Activated CD4-positive, alpha-beta memory T cell treated with anti-CD3 and anti-CD28 coated beads for 36 hours (primary cell): ENCODE data around the gene MCL1. TPM values are rescaled to one million over a fixed set of nuclear protein-coding genes. Genes with fewer than 3 reads are reported as not detected.
"Not testable (repeated sequence)": the region's sequence is repeated elsewhere in the genome, so short reads cannot be mapped to it uniquely, and the experiment has no call there.

Source experiments
- CTCF ChIA-PET: fragments of 350-600 bp; sonication (Branson Sonifier 250); formaldehyde crosslinking; loops from one replicate; lab custom pipeline; 2021; ENCODE audit warnings: antibody characterized with exemption, inconsistent platforms; lab: Charles Lee
- POLR2A ChIA-PET: fragments of 350-600 bp; sonication (Branson Sonifier 250); formaldehyde crosslinking; loops from one replicate; lab custom pipeline; 2021; ENCODE audit warnings: antibody characterized with exemption; lab: Charles Lee
- DNase-seq: peaks from one replicate; pipeline ENCODE4 v3.0.0-alpha.2; 2020
- H3K27ac Mint-ChIP-seq: one replicate; pipeline ENCODE4 v1.8.0; 2021; ENCODE audit warnings: mixed read lengths
- H3K27me3 Mint-ChIP-seq: one replicate; pipeline ENCODE4 v1.8.0; 2021; ENCODE audit warnings: mixed read lengths
- H3K36me3 Mint-ChIP-seq: one replicate; pipeline ENCODE4 v1.8.0; 2021; ENCODE audit warnings: mixed read lengths
- H3K4me1 Mint-ChIP-seq: one replicate; pipeline ENCODE4 v1.8.0; 2021; ENCODE audit warnings: low read depth, mixed read lengths
- H3K4me3 Mint-ChIP-seq: one replicate; pipeline ENCODE4 v1.8.0; 2021; ENCODE audit warnings: mild to moderate bottlenecking, mixed read lengths
- H3K9me3 Mint-ChIP-seq: one replicate; pipeline ENCODE4 v1.8.0; 2021; ENCODE audit warnings: mixed read lengths
- intact Hi-C: fragments of 100-400 bp; cut with micrococcal nuclease; formaldehyde crosslinking; loops from one replicate; pipeline ENCODE4 v1.15.1; 2023
- total RNA-seq, 2 experiments: library from RNA; stranded (reverse); gene quantifications; one replicate each; pipeline ENCODE4 v1.2.3, GENCODE V29; 2021

Gene MCL1
- total RNA-seq = 100 to 1,000 TPM; 280 to 288 TPM

DNA sequence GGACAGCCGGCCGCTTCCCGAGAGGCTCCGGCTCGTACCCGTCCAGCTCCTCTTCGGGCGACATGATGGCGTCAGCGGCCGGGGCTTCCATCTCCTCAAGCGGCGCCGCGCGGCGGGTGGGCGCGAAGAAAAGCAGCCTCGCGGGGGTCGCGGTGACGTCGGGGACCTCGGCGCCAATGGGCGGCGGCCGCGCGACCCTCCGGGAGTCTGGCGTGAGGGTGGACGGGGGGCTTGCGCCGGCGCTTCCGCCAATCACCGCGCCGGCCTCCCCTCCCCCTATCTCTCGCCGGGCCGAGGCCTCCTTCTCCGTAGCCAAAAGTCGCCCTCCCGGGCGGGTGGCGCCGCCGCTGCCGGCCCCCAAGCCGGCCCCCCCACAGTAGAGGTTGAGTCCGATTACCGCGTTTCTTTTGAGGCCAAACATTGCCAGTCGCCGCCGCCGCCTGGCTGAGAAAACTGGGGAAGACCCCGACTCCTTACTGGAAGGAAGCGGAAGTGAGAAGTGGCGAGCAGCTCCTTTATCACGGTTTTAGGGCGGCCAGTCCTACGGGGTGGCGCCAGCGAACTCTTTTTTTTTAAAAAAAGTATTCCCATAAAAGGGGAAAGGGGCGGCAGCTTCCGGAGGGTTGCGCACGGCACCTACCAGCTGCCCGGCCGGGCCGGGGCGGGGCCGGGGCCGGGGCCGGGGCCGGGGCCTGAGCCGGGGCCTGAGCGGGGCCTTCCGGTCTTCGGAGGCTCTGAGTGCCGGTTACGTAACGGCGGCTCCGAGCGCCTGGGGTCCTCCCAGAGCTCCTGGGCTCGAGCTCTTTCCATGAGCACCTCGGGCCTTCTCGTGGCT is at the start of gene MCL1:
TSS of gene MCL1 (minus strand) at position 501 of the 835 bp plus-strand sequence. CDS start at position 421, 80 bp downstream.
- Mint-ChIP-seq H3K4me3 (peak within 1 kb of the TSS; percentile 93), H3K4me1 (peaks cover 27% of the 10 kb centered on the region), H3K27me3 (peaks cover 2% of the 10 kb centered on the region), H3K9me3 (no peaks in the 10 kb centered on the region), H3K27ac (peak within 1 kb of the TSS; percentile 98), H3K36me3 (peaks cover 50% of the 10 kb centered on the region)
- ChIA-PET CTCF (interaction anchor here (0.7 to 15.1 kb wide), 11 partner anchors 16 to 416 kb away, joined by 3 to 276 read pairs (median 4); partner anchors contain the start of genes ENSA and GOLPH3L), POLR2A (interaction anchor here (0.6 to 12.6 kb wide), 18 partner anchors 10 to 492 kb away, joined by 3 to 527 read pairs (median 4); partner anchors contain the start of genes APH1A, ENSA and GOLPH3L)
- intact Hi-C loops = loop anchor here (1.0 kb wide), 2 partner anchors 12 to 50 kb away; partner anchors contain the start of gene ENSA
- peak; percentile 95 for DNase-seq

DNA sequence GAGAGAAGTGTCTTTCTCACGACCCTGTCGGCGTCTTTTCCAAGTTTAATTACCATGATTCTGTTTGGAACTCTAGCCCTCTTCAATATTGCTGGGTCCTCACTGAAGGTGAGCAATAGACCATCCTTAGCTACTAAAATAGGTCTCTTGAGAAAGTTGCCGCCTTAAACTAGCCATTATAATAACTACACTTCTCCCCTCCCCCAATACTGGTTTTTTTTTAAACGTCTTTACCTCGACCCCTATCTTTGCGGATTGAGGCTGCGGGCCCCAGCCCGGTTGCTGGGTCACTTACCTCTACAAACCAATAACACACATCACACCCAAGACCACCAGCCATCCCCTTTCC is 49.3 kb upstream of the MCL1 start:
- no peak for DNase-seq
- CTCF ChIA-PET = interaction anchor here (0.6 to 12.1 kb wide), 8 partner anchors 15 to 349 kb away, joined by 3 to 243 read pairs (median 4); partner anchors contain the start of gene MCL1
- H3K4me1 Mint-ChIP-seq = peaks cover 47% of the 10 kb centered on the region
- no peak overlapping the region for H3K4me3 Mint-ChIP-seq
- no peaks in the 10 kb centered on the region for H3K9me3 Mint-ChIP-seq
- no peak overlapping the region for H3K27ac Mint-ChIP-seq
- POLR2A ChIA-PET = interaction anchor here (0.6 to 7.8 kb wide), 14 partner anchors 9 to 265 kb away, joined by 3 to 85 read pairs (median 6); partner anchors contain the start of genes ADAMTSL4, CTSS and MCL1
- peaks cover 32% of the 10 kb centered on the region for H3K36me3 Mint-ChIP-seq
- no peaks in the 10 kb centered on the region for H3K27me3 Mint-ChIP-seq
- intact Hi-C loops = loop anchor here (1.0 to 5.0 kb wide), 9 partner anchors 17 to 379 kb away; partner anchors contain the start of genes CTSS, GOLPH3L, MCL1 and MINDY1

DNA sequence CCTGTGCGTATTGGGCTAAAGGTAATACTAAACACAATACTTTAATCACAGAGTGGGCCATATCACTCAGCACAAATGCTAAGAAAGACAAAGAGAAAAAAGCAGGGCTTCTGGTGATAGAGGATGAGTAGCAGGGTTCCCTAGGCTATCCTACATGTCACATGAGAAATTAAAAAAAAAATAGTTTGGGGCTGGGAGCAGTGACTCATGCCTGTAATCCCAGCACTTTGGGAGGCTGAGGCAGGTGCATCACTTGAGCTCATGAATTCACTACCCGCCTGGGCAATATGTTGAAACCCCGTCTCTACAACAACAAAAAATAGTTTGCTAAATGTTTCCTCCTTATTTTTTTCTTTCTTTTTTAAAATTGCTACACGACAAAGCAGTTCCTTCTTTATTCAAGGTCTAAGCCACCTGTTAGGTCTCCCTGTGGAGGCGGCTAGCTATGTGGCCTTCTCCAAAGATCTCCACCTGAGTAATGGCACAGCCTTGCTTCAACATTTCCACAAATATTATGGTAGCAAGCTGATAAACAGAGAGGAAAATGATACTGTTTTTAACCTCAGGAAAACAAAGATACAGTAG is 48.5 kb upstream of the MCL1 start:
- no peaks in the 10 kb centered on the region for H3K27me3 Mint-ChIP-seq
- H3K27ac Mint-ChIP-seq = peak overlapping the region; percentile 61
- H3K36me3 Mint-ChIP-seq = peaks cover 39% of the 10 kb centered on the region
- CTCF ChIA-PET = interaction anchor here (0.6 to 12.1 kb wide), 6 partner anchors 48 to 368 kb away, joined by 3 to 243 read pairs (median 4); partner anchors contain the start of gene MCL1
- POLR2A ChIA-PET = interaction anchor here (0.6 to 7.8 kb wide), 9 partner anchors 8 to 264 kb away, joined by 3 to 85 read pairs (median 8); partner anchors contain the start of genes ADAMTSL4, MCL1 and RPRD2
- no peaks in the 10 kb centered on the region for H3K9me3 Mint-ChIP-seq
- peaks cover 55% of the 10 kb centered on the region for H3K4me1 Mint-ChIP-seq
- no peak for DNase-seq
- intact Hi-C loops = loop anchor here (2.0 to 5.0 kb wide), 5 partner anchors 65 to 379 kb away; partner anchors contain the start of genes CTSS, GOLPH3L, MINDY1 and PRUNE1
- no peak overlapping the region for H3K4me3 Mint-ChIP-seq

DNA sequence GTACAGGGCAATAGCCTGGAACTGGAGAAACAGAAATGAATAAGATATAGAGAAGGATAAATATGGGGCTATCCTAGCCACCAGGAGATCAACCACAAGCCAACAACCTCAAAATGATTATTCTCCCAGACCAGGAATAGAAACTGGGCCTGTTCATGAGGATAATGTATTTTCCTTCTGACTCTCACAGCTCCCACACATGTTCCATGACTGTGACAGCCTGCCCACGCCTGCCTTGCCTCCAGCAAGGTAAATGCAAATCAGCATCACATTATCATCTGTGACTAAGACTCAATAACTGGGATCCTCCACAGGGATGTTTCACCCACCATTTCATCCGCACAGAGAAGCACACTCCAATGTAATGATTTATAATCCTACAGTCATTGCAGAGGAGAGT is 46.7 kb upstream of the MCL1 start:
- H3K27me3 Mint-ChIP-seq = no peaks in the 10 kb centered on the region

DNA sequence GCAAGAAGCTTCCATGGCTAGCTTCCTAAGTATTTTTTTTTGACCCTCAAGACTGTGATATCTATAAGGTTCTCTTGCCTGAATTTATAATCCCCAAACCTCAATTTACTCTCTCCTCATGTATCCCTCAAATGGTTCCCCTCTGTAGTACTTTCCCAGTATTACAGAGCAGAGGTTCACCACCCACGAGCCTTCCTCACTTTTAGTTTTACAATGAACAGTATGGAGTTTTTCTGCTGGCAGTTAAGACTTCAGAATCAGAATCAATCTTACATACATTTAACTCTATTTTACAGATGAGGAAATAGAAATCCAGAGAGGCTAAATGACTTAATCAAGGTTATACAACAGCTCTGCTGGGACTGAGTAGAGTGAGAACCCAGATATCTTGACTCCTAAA is 45.1 kb upstream of the MCL1 start:
- ChIA-PET CTCF (interaction anchor here (0.7 to 12.1 kb wide), 3 partner anchors 45 to 234 kb away, joined by 3 to 243 read pairs (median 5); partner anchors contain the start of gene MCL1), POLR2A (interaction anchor here (1.1 to 7.8 kb wide), 3 partner anchors 46 to 62 kb away, joined by 4 to 85 read pairs (median 43); partner anchors contain the start of gene MCL1)
- H3K4me3 Mint-ChIP-seq, intact Hi-C loops, DNase-seq, H3K9me3 Mint-ChIP-seq, H3K27me3 Mint-ChIP-seq: not testable (repeated sequence)
- peaks cover 64% of the 10 kb centered on the region for H3K36me3 Mint-ChIP-seq
- peaks cover 81% of the 10 kb centered on the region for H3K4me1 Mint-ChIP-seq
- peak overlapping the region; percentile 82 for H3K27ac Mint-ChIP-seq

More for the DNA sequence above, 46.7 kb upstream of the MCL1 start:
- intact Hi-C loops = loop anchor here (5.0 kb wide), 3 partner anchors 141 to 381 kb away; partner anchors contain the start of genes CTSS, MINDY1, PRUNE1 and RPRD2
- Mint-ChIP-seq H3K4me3 (no peak overlapping the region), H3K36me3 (peaks cover 50% of the 10 kb centered on the region), H3K4me1 (peaks cover 72% of the 10 kb centered on the region), H3K27ac (peak overlapping the region; percentile 73), H3K9me3 (no peaks in the 10 kb centered on the region)
- POLR2A ChIA-PET = interaction anchor here (0.6 to 7.8 kb wide), 4 partner anchors 47 to 110 kb away, joined by 4 to 85 read pairs (median 6); partner anchors contain the start of gene MCL1
- CTCF ChIA-PET = interaction anchor here (12.1 kb wide), 1 partner anchor 62 kb away, joined by 243 read pairs; no protein-coding TSS in a partner anchor
- DNase-seq = peak; percentile 76

DNA sequence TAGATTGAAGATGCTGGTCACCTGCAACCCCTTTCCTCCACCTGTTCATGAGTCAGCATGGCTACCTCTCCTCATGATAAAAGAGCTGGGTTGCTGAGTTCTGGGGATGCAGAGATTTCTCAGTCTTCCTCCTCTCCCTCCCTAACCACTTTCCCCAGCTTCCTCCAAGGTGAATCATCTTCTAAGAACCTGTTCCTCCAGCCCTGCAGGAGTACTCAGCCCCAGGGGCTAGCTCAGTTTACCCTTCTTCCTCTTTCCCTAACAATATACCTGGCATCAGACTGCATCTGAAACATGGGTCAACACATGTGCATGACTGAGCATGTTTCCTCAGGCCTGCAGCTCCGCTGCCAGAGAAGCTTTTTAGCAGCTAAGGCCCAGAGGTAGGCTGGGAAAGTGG is 44.7 kb upstream of the MCL1 start:
- Mint-ChIP-seq H3K27ac (peak overlapping the region; percentile 82), H3K36me3 (peaks cover 68% of the 10 kb centered on the region), H3K4me1 (peaks cover 85% of the 10 kb centered on the region)
- DNase-seq, H3K4me3 Mint-ChIP-seq, H3K27me3 Mint-ChIP-seq, H3K9me3 Mint-ChIP-seq, intact Hi-C loops: not testable (repeated sequence)
- ChIA-PET CTCF (interaction anchor here (0.7 to 12.1 kb wide), 3 partner anchors 45 to 235 kb away, joined by 3 to 243 read pairs (median 5); partner anchors contain the start of gene MCL1), POLR2A (interaction anchor here (1.1 to 7.8 kb wide), 3 partner anchors 46 to 62 kb away, joined by 4 to 85 read pairs (median 43); partner anchors contain the start of gene MCL1)

DNA sequence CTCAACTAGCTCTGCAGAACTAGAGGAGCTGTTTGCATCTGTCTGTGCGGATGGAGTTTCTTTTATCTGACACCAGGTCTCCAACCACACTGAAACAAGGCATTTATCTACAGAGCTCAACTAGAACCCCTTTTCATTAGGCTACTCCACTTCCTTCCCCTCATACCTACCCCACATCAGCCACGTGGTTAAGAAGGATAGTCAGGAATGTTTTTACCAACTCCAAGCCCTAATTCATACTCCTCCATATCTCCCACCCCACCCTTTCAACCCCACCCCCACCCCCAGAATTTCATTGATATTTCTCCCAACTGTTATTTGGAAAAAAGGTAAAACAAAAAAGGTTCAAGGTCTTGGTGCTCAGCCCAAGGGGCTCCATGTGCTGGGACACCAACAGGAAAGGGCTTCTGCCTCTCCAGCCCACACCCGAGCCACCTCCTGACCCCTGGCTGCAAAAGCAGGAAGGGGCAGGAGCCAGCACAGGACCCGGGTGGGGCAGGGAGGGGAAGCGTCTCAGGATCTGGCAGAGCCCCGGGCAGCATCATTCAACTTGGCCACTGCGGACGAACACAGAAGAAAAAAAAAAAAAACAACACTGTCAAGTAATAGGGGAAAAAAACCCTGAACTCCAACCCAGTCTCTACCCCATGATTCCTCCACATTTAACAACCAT is 43.0 kb upstream of the MCL1 start:
- Mint-ChIP-seq H3K4me1 (peaks cover 78% of the 10 kb centered on the region), H3K27ac (peak overlapping the region; percentile 84), H3K9me3 (no peaks in the 10 kb centered on the region), H3K36me3 (peaks cover 67% of the 10 kb centered on the region), H3K27me3 (no peaks in the 10 kb centered on the region), H3K4me3 (no peak overlapping the region)
- intact Hi-C loops = no loop called here
- ChIA-PET POLR2A (interaction anchor here (1.6 to 7.8 kb wide), 5 partner anchors 9 to 61 kb away, joined by 6 to 85 read pairs (median 15); partner anchors contain the start of gene MCL1), CTCF (interaction anchor here (0.7 to 12.1 kb wide), 6 partner anchors 41 to 137 kb away, joined by 3 to 243 read pairs (median 4); partner anchors contain the start of gene MCL1)
- no peak for DNase-seq

DNA sequence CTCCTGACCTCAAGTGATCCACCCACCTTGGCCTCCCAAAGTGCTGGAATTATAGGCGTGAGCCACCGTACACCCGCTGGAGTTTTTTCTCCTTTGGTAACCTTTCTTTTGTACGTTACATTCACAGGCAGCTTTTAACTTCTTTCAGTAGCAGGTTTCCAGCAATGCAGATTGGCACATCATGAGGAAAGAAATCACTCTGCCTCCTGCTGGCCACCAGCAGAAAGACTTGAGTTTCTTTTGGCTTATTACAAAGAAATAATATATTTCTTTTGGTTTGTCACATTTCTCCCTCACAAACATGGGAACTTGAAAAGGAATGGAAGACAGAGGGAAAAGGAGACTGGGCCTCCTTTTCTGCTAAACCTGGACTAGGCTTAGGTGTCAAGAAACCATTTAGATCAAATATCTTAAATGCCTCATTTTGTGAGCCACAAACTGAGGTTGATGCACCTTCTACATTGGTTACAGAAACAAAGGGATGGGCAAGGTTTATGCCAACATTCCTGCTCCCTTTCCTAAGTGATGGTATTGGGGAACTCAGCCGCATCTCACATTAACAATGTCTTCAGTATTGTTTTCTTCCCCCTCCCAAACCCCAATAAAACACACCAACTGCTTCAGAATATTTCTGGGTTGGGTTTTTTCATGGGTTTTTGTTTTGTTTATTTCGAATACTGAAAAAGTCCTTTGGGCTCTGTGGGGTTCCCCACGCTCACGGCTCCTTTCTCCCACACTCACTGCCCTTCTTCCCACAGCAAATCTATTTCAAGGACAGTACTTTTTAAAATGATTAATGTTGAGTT is 42.3 kb upstream of the MCL1 start:
- H3K27me3 Mint-ChIP-seq = no peaks in the 10 kb centered on the region
- peaks cover 75% of the 10 kb centered on the region for H3K4me1 Mint-ChIP-seq
- peak overlapping the region; percentile 84 for H3K27ac Mint-ChIP-seq
- intact Hi-C loops = loop anchor here (1.0 kb wide), 2 partner anchors 8 to 60 kb away; no protein-coding TSS in a partner anchor
- ChIA-PET CTCF (interaction anchor here (0.6 to 12.1 kb wide), 13 partner anchors 8 to 136 kb away, joined by 3 to 243 read pairs (median 4); partner anchors contain the start of genes ENSA and MCL1), POLR2A (interaction anchor here (0.6 to 6.7 kb wide), 5 partner anchors 8 to 60 kb away, joined by 3 to 43 read pairs (median 8); partner anchors contain the start of genes ENSA and MCL1)
- H3K4me3 Mint-ChIP-seq = no peak overlapping the region
- peaks cover 66% of the 10 kb centered on the region for H3K36me3 Mint-ChIP-seq
- H3K9me3 Mint-ChIP-seq = no peaks in the 10 kb centered on the region
- DNase-seq = peak; percentile 70

DNA sequence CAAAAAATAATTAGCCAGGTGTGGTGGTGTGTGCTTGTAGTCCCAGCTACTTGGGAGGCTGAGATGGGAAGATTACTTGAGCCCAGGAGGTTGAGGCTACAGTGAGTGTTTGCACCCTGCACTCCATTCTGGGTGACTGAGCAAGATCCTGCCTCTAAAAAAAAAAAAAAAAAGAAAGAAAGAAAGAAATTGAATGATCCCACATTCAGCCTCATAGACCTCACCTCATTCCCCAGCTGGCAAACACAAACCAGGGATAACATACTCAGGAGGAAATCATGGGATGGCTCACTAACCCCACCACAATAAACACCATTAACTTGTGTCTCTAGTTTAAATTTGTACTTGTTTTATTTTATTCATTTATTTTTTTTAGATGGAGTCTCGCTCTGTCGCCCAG is 41.5 kb upstream of the MCL1 start:
- Mint-ChIP-seq H3K9me3 (no peaks in the 10 kb centered on the region), H3K36me3 (peaks cover 69% of the 10 kb centered on the region), H3K27me3 (no peaks in the 10 kb centered on the region), H3K27ac (peak overlapping the region; percentile 36), H3K4me1 (peaks cover 78% of the 10 kb centered on the region), H3K4me3 (no peak overlapping the region)
- intact Hi-C loops = loop anchor here (1.0 kb wide), 2 partner anchors 8 to 60 kb away; no protein-coding TSS in a partner anchor
- ChIA-PET CTCF (interaction anchor here (0.6 to 12.1 kb wide), 16 partner anchors 9 to 375 kb away, joined by 3 to 243 read pairs (median 4); partner anchors contain the start of genes ENSA, GOLPH3L and MCL1), POLR2A (interaction anchor here (0.6 to 6.7 kb wide), 6 partner anchors 8 to 59 kb away, joined by 3 to 43 read pairs (median 7); partner anchors contain the start of genes ENSA and MCL1)
- no peak for DNase-seq
